Fibroblast of lung (primary cell): ENCODE results near the gene SLC7A6. TPM values are rescaled to one million over a fixed set of nuclear protein-coding genes. Genes with fewer than 3 reads are reported as not detected.

Experiments used
- DNase-seq, 2 donors: peaks; one replicate each; pipeline versions ENCODE4 v3.0.0 to v3.0.0-alpha.2; 2010; ENCODE audit warnings: low read depth in 2 of 2
- H2AFZ ChIP-seq: 2 replicates; pipeline ENCODE4 v1.5.1; 2012; ENCODE audit warnings: low read length, control low read depth, inconsistent platforms
- H3K27ac ChIP-seq: 2 replicates; pipeline ENCODE4 v1.5.1; 2011; ENCODE audit warnings: low read length, control low read depth; ENCODE audit not compliant: insufficient read depth
- H3K27me3 ChIP-seq: 2 replicates; pipeline ENCODE4 v1.5.1; 2011; ENCODE audit warnings: mild to moderate bottlenecking, low read length; ENCODE audit not compliant: control insufficient read depth, insufficient read depth
- H3K36me3 ChIP-seq: 2 replicates; pipeline ENCODE4 v1.5.1; 2011; ENCODE audit warnings: low read length; ENCODE audit not compliant: control insufficient read depth, insufficient read depth
- H3K4me1 ChIP-seq: 2 replicates; pipeline ENCODE4 v1.5.1; 2011; ENCODE audit warnings: low read length; ENCODE audit not compliant: control insufficient read depth, insufficient read depth; ENCODE audit errors: extremely low read depth
- H3K4me2 ChIP-seq: 2 replicates; pipeline ENCODE4 v1.5.1; 2011; ENCODE audit warnings: low read length, control low read depth; ENCODE audit not compliant: insufficient read depth; ENCODE audit errors: extremely low read depth
- H3K4me3 ChIP-seq, 4 experiments: fragments of 200-600 bp in 1 of 4; sonication (generic) in 1 of 4; replicated peaks in 1 of 4; 2 replicates each; pipeline ENCODE4 v1.5.1; 2011 to 2016; ENCODE audit warnings: low read length in 4 of 4, low read depth in 3 of 4, mild to moderate bottlenecking in 3 of 4, control low read depth in 2 of 4, inconsistent platforms in 1 of 4, mixed read lengths in 1 of 4; ENCODE audit not compliant: insufficient read depth in 1 of 4; ENCODE audit errors: control extremely low read depth in 1 of 4
- H3K79me2 ChIP-seq: 2 replicates; pipeline ENCODE4 v1.5.1; 2012; ENCODE audit warnings: mild to moderate bottlenecking, low read length, inconsistent platforms; ENCODE audit not compliant: control insufficient read depth, insufficient read depth
- H3K9ac ChIP-seq: 2 replicates; pipeline ENCODE4 v1.5.1; 2011; ENCODE audit warnings: mild to moderate bottlenecking, low read length, control low read depth; ENCODE audit not compliant: insufficient read depth
- H3K9me3 ChIP-seq: 2 replicates; pipeline ENCODE4 v1.5.1; 2012; ENCODE audit warnings: low read depth, low read length; ENCODE audit not compliant: control insufficient read depth, insufficient read depth
- H4K20me1 ChIP-seq: 2 replicates; pipeline ENCODE4 v1.5.1; 2011; ENCODE audit warnings: low read length; ENCODE audit not compliant: control insufficient read depth, insufficient read depth; ENCODE audit errors: extremely low read depth
- EZH2 ChIP-seq: IDR thresholded peaks from 2 replicates; pipeline ENCODE4 v1.5.1; 2012; ENCODE audit warnings: low read length, control low read depth, mild to moderate bottlenecking; ENCODE audit errors: missing control alignments
- polyA plus RNA-seq, 2 donors: library from polyadenylated mRNA; depleted of rRNA in 1 of 2; stranded (reverse) in 1 of 2; unstranded in 1 of 2; fragments of >200 nt; gene quantifications; 2 replicates each; pipeline ENCODE4 v1.2.1, GENCODE V29; 2011 to 2012; ENCODE audit warnings: missing spikeins in 1 of 2
- total RNA-seq: library from RNA; depleted of rRNA; stranded (reverse); fragments of >200 nt; gene quantifications from 2 replicates; pipeline ENCODE4 v1.2.1, GENCODE V29; 2014
- TF ChIP-seq, protein P1 (sequence below), 2 donors: IDR thresholded peaks in 1 of 2; conservative IDR thresholded peaks in 1 of 2; 1 replicate in 1 of 2; 2 replicates in 1 of 2; pipeline ENCODE4 v1.5.1; 2011 to 2012; ENCODE audit warnings: low read length in 2 of 2, control low read depth in 1 of 2, inconsistent platforms in 1 of 2, low read depth in 1 of 2, mild to moderate bottlenecking in 1 of 2

The SLC7A6 gene
- total and polyA plus RNA-seq, 2 donors (not counting 1 experiment from before 2014, with no cell fraction given), result 11.9 to 19.0 TPM

DNA sequence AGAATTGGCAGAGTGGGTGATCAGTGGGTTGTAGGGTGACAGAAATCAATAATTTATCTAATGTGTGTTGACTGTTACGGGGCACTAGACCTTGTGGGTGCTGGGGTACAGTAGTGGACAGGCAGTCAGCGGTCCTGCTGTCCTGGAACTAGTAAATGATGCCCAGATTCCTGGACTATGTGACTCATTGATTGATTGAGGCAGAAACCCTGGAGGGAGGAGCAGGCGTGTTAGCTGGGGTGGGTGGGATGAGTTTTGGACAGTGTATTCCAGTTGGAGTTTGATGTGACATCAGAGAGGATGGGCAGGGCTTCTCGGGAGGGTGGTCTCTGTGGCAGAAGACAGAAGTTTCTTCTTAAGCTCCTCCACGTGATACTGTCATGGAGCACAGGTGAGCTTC is 70.8 kb downstream of the SLC7A6 start:
- Histone ChIP-seq H3K9me3 (no peaks in the 10 kb centered on the region), H3K4me2 (no peak overlapping the region), H3K27ac (no peak overlapping the region), H3K4me1 (peaks cover 12% of the 10 kb centered on the region), H2AFZ (no peak overlapping the region), H4K20me1 (no peaks in the 10 kb centered on the region), H3K4me3 (no peak overlapping the region), H3K27me3 (no peaks in the 10 kb centered on the region), H3K79me2 (no peaks in the 10 kb centered on the region), H3K36me3 (peaks cover 21% of the 10 kb centered on the region), H3K9ac (no peak overlapping the region)
- peak in 1 of 2 donors; percentile 50 for DNase-seq
- TF ChIP-seq EZH2, result no peak
- TF ChIP-seq, protein P1, sequence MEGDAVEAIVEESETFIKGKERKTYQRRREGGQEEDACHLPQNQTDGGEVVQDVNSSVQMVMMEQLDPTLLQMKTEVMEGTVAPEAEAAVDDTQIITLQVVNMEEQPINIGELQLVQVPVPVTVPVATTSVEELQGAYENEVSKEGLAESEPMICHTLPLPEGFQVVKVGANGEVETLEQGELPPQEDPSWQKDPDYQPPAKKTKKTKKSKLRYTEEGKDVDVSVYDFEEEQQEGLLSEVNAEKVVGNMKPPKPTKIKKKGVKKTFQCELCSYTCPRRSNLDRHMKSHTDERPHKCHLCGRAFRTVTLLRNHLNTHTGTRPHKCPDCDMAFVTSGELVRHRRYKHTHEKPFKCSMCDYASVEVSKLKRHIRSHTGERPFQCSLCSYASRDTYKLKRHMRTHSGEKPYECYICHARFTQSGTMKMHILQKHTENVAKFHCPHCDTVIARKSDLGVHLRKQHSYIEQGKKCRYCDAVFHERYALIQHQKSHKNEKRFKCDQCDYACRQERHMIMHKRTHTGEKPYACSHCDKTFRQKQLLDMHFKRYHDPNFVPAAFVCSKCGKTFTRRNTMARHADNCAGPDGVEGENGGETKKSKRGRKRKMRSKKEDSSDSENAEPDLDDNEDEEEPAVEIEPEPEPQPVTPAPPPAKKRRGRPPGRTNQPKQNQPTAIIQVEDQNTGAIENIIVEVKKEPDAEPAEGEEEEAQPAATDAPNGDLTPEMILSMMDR (conservative IDR thresholded peaks at IDR 0.05 in 1 of 2, IDR thresholded peaks at IDR 0.05 in 1 of 2; ENCODE audit: low read depth in 1 of 2, low read length in 2 of 2), result no peak

DNA sequence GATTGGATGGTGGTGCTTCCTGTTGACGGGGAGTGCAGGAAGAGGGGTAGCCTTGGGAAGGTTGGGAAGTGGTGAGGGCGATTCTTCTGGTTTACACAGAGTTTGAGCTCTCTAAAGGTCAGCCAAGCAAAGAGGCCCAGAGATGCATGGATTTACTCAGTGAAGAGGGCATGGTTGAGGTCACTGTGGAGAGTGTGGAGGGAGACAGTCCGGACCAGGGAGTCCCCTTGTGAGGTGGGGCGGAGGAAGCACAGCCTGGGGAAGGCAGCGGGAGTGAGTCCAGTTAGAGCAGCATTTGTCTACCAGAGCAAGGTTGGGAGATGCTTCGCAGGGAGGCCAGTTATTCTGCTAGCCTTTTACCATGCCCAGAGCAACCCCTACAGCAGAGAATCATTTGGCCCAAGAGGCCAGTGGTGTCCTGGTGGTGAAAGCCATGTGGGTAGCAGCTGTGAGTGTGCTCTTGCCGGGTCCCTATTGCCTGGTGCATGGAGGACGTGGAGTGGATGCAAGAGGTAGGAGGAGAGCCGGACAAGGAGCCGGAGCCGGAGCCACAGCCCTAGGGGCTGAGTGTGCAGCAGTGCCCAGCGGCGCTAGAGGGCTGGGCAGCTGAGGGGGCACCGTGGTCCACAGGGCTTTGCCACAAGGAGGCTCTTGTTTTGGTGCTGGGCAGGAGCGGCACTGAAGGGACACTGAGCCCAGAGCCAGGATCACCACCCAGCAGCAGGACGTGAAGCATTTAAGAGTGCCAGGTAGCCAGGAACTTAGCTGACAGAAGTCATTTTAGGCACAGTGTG is 74.2 kb downstream of the SLC7A6 start:
- H3K9me3 ChIP-seq, result no peaks in the 10 kb centered on the region
- H3K79me2 ChIP-seq, result no peaks in the 10 kb centered on the region
- H3K27ac ChIP-seq, result no peak overlapping the region
- DNase-seq, result no peak
- no peak overlapping the region for H3K9ac ChIP-seq
- H4K20me1 ChIP-seq, result no peaks in the 10 kb centered on the region
- peaks cover 28% of the 10 kb centered on the region for H3K36me3 ChIP-seq
- H2AFZ ChIP-seq, result no peak overlapping the region
- peaks cover 2% of the 10 kb centered on the region for H3K4me1 ChIP-seq
- no peak for TF ChIP-seq EZH2
- TF ChIP-seq, protein P1 (conservative IDR thresholded peaks at IDR 0.05 in 1 of 2, IDR thresholded peaks at IDR 0.05 in 1 of 2; ENCODE audit: low read depth in 1 of 2, low read length in 2 of 2), result no peak
- no peaks in the 10 kb centered on the region for H3K27me3 ChIP-seq
- H3K4me3 ChIP-seq, result no peak overlapping the region
- H3K4me2 ChIP-seq, result no peak overlapping the region

DNA sequence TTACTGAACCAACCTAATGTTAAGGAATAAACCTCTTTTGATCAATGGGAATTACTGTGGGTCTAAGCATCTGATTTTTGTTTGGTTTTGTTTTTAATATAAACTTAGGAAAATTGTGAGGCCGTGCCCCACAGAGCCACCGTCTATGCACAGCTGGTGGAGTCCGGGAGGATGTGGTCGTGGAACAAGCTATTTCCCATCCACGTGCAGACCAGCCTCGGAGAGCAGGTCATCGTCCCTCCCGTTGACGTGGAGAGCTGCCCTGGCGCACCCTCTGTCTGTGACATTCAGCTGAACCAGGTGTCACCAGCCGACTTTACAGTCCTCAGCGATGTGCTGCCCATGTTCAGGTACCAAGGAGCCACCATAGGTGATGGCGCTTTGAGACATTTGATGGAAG is 74.9 kb downstream of the SLC7A6 start:
- H3K9me3 ChIP-seq, result no peaks in the 10 kb centered on the region
- no peak for DNase-seq
- H3K27ac ChIP-seq, result no peak overlapping the region
- no peaks in the 10 kb centered on the region for H3K27me3 ChIP-seq
- no peaks in the 10 kb centered on the region for H3K4me1 ChIP-seq
- no peak for TF ChIP-seq EZH2
- TF ChIP-seq, protein P1 (conservative IDR thresholded peaks at IDR 0.05 in 1 of 2, IDR thresholded peaks at IDR 0.05 in 1 of 2; ENCODE audit: low read depth in 1 of 2, low read length in 2 of 2), result no peak
- H3K9ac ChIP-seq, result no peak overlapping the region
- H3K4me2 ChIP-seq, result no peak overlapping the region
- no peaks in the 10 kb centered on the region for H3K79me2 ChIP-seq
- no peaks in the 10 kb centered on the region for H4K20me1 ChIP-seq
- no peak overlapping the region for H2AFZ ChIP-seq
- no peak overlapping the region for H3K4me3 ChIP-seq
- H3K36me3 ChIP-seq, result peaks cover 28% of the 10 kb centered on the region
